ENCODE measurements around the gene ZNF146. TPM values are rescaled to one million over a fixed set of nuclear protein-coding genes. Genes with fewer than 3 reads are reported as not detected.
"Not testable (repeated sequence)": the region's sequence is repeated elsewhere in the genome, so short reads cannot be mapped to it uniquely, and the experiment has no call there.

ZNF146 gene
- total RNA-seq (145 TPM), polyA plus RNA-seq (39.2 TPM)

GRCh38 chr19:36214386-36215275, at the start of gene ZNF146, which contains the start of gene ZNF565:
Gene ZNF146, plus strand, starts transcription at chr19:36215106. Its CDS starts 21,335 bp downstream, at chr19:36236441.
Gene ZNF565, minus strand, starts transcription at chr19:36214665. Its CDS starts 12,680 bp downstream, at chr19:36201985.
- H3K4me3 ChIP-seq (ENCODE audit: low read depth, low read length), result peak within 1 kb of the TSS; percentile 63
- peak; percentile 96 for DNase-seq (ENCODE audit: extremely low spot score)
- H3K27ac ChIP-seq (ENCODE audit: low read depth), result peak within 1 kb of the TSS; percentile 90
- WGBS, result under 1% methylated on average over 73 of the region's 73 CpGs
- no peaks in the 10 kb centered on the region for H3K4me1 ChIP-seq (ENCODE audit: insufficient read depth)
- H3K36me3 ChIP-seq (ENCODE audit: insufficient read depth), result no peaks in the 10 kb centered on the region

DNA sequence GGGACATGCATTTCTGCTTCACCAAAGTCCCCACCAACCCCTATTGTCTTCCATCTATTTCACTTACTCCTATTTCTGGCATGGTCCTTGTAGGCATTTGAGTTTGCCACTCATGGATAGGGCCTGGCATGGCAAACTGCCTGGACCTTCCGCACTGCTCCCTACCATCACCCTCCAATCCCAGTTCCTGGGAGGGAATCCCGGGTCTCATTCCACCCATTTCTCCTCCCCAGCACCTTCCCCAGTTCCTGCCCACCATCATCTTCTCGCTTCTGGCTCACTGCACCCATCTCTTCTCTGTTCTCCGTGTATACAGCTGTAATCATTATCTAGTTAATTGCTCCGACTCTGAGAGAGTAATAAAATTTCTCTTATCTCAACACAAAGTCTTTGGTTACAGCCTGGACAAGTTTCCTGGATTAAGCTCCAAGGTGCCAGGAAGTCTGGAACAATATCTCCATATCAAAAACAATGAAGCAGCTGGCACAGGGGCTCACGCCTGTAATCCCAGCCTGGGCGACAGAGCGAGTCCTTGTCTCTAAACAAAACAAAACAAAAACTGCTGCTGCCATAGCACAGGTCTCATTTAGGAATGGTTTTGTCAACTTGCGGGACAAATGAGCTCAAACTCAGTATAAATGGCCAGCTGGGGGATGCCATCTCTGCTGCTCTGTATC, 45.7 kb upstream of the ZNF146 start:
- Histone ChIP-seq H3K4me3 (ENCODE audit: low read depth, low read length) (no peak overlapping the region), H3K36me3 (ENCODE audit: insufficient read depth) (no peaks in the 10 kb centered on the region), H3K4me1 (ENCODE audit: insufficient read depth) (no peaks in the 10 kb centered on the region), H3K27ac (ENCODE audit: low read depth) (peak overlapping the region; percentile 71)
- 26% methylated on average over 9 of the region's 9 CpGs for WGBS
- no peak for DNase-seq (ENCODE audit: extremely low spot score)

DNA sequence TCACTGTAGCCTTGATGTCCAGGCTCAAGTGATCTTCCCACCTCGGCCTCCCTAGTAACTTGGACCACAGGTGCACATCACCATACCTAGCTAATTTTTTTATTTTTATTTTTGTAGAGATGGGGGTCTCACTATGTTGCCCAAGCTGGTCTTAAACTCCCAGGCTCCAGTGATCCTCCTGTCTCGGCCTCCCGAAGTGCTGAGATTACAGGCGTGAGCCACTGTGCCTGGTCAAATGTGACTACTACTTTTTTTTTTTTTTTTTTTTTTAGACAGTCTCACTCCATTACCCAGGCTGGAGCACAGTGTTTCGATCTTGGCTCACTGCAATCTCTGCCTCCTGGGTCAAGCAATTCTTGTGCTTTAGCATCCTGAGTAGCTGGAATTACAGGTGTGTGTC, 42.1 kb upstream of the ZNF146 start:
- DNase-seq (ENCODE audit: extremely low spot score), result no peak
- 92% methylated on average over 5 of the region's 5 CpGs for WGBS

GRCh38 chr19:36173846-36174245, 41.1 kb upstream of the ZNF146 start:
- WGBS, result 65% methylated on average over 8 of the region's 8 CpGs
- not testable (repeated sequence) for H3K4me3 ChIP-seq (ENCODE audit: low read depth, low read length); H3K27ac ChIP-seq (ENCODE audit: low read depth); H3K36me3 ChIP-seq (ENCODE audit: insufficient read depth); H3K4me1 ChIP-seq (ENCODE audit: insufficient read depth); DNase-seq (ENCODE audit: extremely low spot score)

More for the DNA sequence above, 42.1 kb upstream of the ZNF146 start:
- no peaks in the 10 kb centered on the region for H3K36me3 ChIP-seq (ENCODE audit: insufficient read depth)
- H3K4me3 ChIP-seq (ENCODE audit: low read depth, low read length), result no peak overlapping the region
- no peak overlapping the region for H3K27ac ChIP-seq (ENCODE audit: low read depth)
- H3K4me1 ChIP-seq (ENCODE audit: insufficient read depth), result no peaks in the 10 kb centered on the region

- WGBS, result 64% methylated on average over 2 of the region's 2 CpGs
- not testable (repeated sequence) for H3K36me3 ChIP-seq (ENCODE audit: insufficient read depth); DNase-seq (ENCODE audit: extremely low spot score); H3K4me1 ChIP-seq (ENCODE audit: insufficient read depth); H3K27ac ChIP-seq (ENCODE audit: low read depth); H3K4me3 ChIP-seq (ENCODE audit: low read depth, low read length)
These were observed 35.8 kb upstream of the ZNF146 start for GRCh38 chr19:36179077-36179476.

DNA sequence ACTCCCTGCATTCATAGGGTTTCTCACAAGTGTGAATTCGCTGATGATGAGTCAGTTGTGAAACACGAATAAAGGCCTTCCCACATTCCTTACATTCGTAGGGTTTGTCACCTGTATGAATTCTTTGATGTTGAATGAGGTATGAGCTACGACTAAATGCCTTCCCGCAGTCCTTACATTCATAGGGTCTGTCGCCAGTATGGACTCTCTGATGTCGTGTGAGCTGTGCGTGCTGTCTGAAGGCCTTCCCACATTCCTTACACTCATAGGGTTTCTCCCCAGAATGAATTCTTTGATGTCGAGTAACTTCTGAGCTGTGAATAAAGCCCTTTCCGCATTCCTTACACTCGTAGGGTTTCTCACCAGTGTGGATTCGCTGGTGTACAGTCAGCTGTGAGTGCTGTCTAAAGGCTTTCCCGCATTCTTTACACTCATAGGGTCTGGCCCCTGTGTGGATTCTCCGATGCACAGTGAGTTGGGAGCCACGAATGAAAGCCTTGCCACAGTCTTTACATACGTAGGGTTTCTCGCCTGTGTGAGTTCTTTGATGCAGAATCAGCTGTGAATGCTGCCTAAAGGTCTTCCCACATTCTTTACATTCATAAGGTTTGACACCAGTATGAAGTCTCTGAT, 32.2 kb upstream of the ZNF146 start:
- no peak overlapping the region for H3K27ac ChIP-seq (ENCODE audit: low read depth)
- peaks cover 2% of the 10 kb centered on the region for H3K36me3 ChIP-seq (ENCODE audit: insufficient read depth)
- no peak for DNase-seq (ENCODE audit: extremely low spot score)
- no peaks in the 10 kb centered on the region for H3K4me1 ChIP-seq (ENCODE audit: insufficient read depth)
- 89% methylated on average over 17 of the region's 17 CpGs for WGBS
- no peak overlapping the region for H3K4me3 ChIP-seq (ENCODE audit: low read depth, low read length)

DNA sequence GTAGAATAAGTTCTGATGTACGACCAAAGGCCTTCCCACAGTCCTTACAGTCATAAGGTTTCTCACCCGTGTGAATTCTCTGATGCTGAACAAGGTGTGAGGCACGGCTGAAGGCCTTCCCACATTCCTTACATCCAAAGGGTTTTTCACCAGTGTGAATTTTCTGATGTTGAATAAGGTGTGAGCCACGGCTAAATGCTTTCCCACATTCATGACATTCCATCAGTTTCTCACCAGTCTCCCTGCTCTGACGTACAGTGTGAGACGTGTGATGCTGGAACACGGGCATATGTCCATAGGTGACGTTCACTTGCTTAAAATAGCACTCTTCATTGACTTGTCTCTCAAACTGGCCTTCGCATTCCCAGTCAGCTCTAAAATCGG, 31.7 kb upstream of the ZNF146 start:
- no peak overlapping the region for H3K4me3 ChIP-seq (ENCODE audit: low read depth, low read length)
- H3K27ac ChIP-seq (ENCODE audit: low read depth), result no peak overlapping the region
- no peak for DNase-seq (ENCODE audit: extremely low spot score)
- no peaks in the 10 kb centered on the region for H3K4me1 ChIP-seq (ENCODE audit: insufficient read depth)
- peaks cover 2% of the 10 kb centered on the region for H3K36me3 ChIP-seq (ENCODE audit: insufficient read depth)
- 88% methylated on average over 10 of the region's 10 CpGs for WGBS

DNA sequence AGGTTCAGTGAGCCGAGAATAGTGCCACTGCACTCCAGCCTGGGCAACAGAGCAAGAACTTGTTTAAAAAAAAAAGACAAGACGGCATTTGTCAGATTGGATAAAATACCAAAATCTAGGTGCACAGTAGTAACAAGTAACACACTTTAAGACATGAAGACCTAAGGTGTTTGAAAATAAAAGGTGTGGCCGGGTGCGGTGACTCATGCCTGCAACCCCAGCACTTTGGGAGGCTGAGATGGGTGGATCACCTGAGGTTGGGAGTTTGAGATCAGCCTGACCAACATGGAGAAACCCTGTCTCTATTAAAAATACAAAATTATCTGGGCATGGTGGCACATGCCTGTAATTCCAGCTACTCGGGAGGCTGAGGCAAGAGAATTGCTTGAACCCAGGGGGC, 28.2 kb upstream of the ZNF146 start:
- not testable (repeated sequence) for H3K4me1 ChIP-seq (ENCODE audit: insufficient read depth); DNase-seq (ENCODE audit: extremely low spot score); H3K27ac ChIP-seq (ENCODE audit: low read depth); H3K36me3 ChIP-seq (ENCODE audit: insufficient read depth); H3K4me3 ChIP-seq (ENCODE audit: low read depth, low read length)
- WGBS, result 92% methylated on average over 5 of the region's 5 CpGs

- no peak for DNase-seq (ENCODE audit: extremely low spot score)
- H3K27ac ChIP-seq (ENCODE audit: low read depth), result no peak overlapping the region
- peaks cover 2% of the 10 kb centered on the region for H3K36me3 ChIP-seq (ENCODE audit: insufficient read depth)
- no peaks in the 10 kb centered on the region for H3K4me1 ChIP-seq (ENCODE audit: insufficient read depth)
- WGBS, result 92% methylated on average over 2 of the region's 2 CpGs
- H3K4me3 ChIP-seq (ENCODE audit: low read depth, low read length), result no peak overlapping the region
These were observed 18.7 kb upstream of the ZNF146 start for GRCh38 chr19:36196249-36196648.

- Histone ChIP-seq H3K36me3 (ENCODE audit: insufficient read depth) (peaks cover 2% of the 10 kb centered on the region), H3K27ac (ENCODE audit: low read depth) (no peak overlapping the region), H3K4me1 (ENCODE audit: insufficient read depth) (no peaks in the 10 kb centered on the region), H3K4me3 (ENCODE audit: low read depth, low read length) (no peak overlapping the region)
- 89% methylated on average over 2 of the region's 2 CpGs for WGBS
- no peak for DNase-seq (ENCODE audit: extremely low spot score)
These were observed 16.8 kb upstream of the ZNF146 start for GRCh38 chr19:36198119-36198518.

- H3K36me3 ChIP-seq (ENCODE audit: insufficient read depth), result no peaks in the 10 kb centered on the region
- H3K27ac ChIP-seq (ENCODE audit: low read depth), result no peak overlapping the region
- H3K4me1 ChIP-seq (ENCODE audit: insufficient read depth), result no peaks in the 10 kb centered on the region
- DNase-seq (ENCODE audit: extremely low spot score), result no peak
- H3K4me3 ChIP-seq (ENCODE audit: low read depth, low read length), result no peak overlapping the region
- WGBS, result 94% methylated on average over 6 of the region's 6 CpGs
These were observed 13.2 kb upstream of the ZNF146 start for GRCh38 chr19:36201684-36202083.

GRCh38 chr19:36203293-36203692, 11.6 kb upstream of the ZNF146 start:
- no peak for DNase-seq (ENCODE audit: extremely low spot score)
- Histone ChIP-seq H3K4me1 (ENCODE audit: insufficient read depth) (no peaks in the 10 kb centered on the region), H3K4me3 (ENCODE audit: low read depth, low read length) (no peak overlapping the region), H3K36me3 (ENCODE audit: insufficient read depth) (no peaks in the 10 kb centered on the region), H3K27ac (ENCODE audit: low read depth) (no peak overlapping the region)
- WGBS, result 96% methylated on average over 4 of the region's 4 CpGs

DNA sequence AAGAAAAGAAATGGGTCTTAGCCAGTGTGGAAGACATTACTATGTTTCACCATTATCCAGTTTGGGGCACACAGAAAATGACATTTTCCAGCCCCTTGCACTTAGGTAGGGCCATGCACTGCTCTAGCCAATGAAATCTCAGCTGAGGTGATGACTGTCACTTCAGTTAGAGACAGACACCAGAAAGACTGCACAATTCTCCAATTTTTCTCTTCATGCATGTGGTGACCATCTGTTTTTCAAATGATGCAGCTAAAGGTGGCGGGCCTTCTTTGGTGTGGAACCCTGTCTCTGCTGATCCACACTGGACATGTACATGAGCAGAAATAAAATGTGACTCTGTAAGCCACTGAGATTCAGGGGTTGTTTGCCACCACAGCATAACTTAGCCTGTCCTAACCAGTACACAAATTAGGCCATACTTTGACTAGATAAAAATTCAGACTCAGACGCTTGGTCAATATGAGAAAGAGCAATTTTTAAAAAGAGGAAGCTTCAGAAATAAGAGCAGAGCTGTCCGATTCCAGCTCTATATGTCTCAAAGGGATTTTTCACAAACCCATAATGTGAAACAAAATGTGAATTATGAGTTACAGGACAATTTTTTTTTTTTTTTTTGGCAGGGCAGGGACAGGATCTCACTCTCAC, 7.2 kb upstream of the ZNF146 start:
- H3K27ac ChIP-seq (ENCODE audit: low read depth), result no peak overlapping the region
- no peaks in the 10 kb centered on the region for H3K4me1 ChIP-seq (ENCODE audit: insufficient read depth)
- no peak overlapping the region for H3K4me3 ChIP-seq (ENCODE audit: low read depth, low read length)
- WGBS, result 89% methylated on average over 3 of the region's 3 CpGs
- no peaks in the 10 kb centered on the region for H3K36me3 ChIP-seq (ENCODE audit: insufficient read depth)
- no peak for DNase-seq (ENCODE audit: extremely low spot score)

Data from urinary bladder (tissue), 4 donors.